GM19240 (cell line): ENCODE measurements around the gene ARSG.
A peak's percentile ranks its signal among the peaks of the same experiment; 100 is the strongest.
"Not testable (repeated sequence)": the region's sequence is repeated elsewhere in the genome, so short reads cannot be mapped to it uniquely, and the experiment has no call there.

Experiments used
- DNase-seq: peaks from one replicate; pipeline ENCODE4 v3.0.0; 2011; ENCODE audit warnings: low spot score; ENCODE audit not compliant: insufficient read length

ARSG gene

DNA sequence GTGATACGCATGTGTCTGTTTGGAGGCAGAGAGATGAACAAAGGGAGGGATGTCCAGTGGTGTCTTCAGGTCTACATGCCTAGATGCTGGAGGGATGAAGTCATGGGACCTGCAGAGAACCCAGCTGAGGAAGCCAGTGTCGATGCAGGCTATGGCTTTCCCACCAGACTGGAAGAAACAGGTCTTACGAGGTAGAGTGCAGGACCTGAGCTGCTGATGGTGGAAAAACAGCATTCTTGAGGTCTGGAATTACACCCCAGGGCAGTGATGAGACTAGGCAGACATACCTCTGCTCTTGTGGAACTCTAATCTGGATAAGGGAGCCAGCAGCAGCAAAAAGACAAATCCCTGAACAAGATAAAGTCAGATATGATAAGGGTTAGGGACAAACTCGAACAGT is 37.4 kb downstream of the ARSG start:
- DNase-seq = no peak

DNA sequence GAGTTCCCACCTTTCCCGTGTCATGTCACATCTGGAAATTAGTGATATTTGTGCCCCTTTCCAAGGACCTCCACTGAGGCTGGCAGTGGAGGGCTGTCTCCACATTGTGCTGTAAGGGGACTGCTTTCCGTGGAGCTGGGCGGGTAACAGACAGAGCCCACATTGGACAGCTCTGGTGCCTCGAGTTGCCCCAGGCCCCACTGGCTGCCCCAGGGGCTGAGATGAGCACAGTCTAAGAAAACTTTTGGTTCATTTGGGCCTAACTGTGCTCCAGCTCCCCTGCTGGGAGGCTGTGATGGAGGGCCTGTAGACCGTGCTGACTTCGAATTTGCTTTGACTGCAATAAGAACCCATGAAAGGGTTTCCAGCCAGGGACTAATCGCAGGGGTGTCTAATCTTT is 38.0 kb downstream of the ARSG start:
- DNase-seq = no peak

DNA sequence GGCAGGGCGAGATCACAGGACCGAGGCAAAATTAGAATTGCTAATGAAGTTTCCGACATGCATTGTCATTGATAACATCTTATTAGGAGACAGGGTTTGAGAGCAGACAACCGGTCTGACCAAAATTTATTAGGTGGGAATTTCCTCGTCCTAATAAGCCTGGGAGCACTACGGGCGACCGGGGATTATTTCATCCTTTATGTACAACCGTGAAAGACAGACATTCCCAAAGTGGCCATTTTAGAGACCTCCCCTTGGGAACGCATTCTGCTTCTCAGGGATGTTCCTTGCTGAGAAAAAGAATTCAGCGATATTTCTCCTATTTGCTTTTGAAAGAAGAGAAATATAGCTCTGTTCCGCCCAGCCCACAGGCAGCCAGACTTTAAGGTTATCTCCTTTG is 40.6 kb downstream of the ARSG start:
- not testable (repeated sequence) for DNase-seq

DNA sequence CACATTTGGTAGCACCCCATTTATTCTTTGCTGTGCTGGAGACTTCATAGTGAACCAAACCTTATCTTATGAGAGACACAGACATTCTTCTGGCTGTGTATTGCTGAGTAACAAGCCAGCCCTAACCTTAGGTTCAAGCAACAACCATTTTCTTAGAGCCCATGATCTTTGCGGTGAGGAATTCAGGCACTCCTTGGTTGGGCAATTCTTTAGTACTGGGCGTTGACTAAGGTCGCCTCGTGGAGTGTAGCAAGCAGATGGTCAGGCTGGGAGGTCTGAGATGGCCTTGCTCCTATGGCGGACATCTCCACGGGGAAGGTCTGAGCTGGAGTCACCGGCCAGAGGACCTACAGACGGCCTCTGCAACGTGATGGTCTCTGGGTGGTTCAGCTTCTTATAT is 43.1 kb downstream of the ARSG start:
- DNase-seq = no peak

DNA sequence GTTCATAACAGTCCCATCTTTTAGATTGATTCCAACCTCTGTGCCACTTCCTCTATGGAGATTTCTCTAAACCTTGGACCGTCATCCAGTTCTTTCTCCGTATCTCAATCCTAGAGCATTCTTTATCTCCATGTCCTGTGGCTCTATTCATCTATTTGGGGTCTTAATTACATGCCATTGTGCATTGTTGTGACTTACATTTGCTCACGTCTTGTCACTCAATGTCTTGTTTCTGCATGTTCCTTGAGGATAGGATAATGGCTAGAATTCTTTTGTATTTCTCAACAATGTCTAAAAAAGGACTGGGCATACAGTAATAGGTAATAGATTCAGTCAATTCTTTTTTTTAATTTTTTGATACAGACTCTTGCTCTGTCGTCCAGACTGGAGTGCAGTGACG is 50.2 kb downstream of the ARSG start:
- DNase-seq = no peak

DNA sequence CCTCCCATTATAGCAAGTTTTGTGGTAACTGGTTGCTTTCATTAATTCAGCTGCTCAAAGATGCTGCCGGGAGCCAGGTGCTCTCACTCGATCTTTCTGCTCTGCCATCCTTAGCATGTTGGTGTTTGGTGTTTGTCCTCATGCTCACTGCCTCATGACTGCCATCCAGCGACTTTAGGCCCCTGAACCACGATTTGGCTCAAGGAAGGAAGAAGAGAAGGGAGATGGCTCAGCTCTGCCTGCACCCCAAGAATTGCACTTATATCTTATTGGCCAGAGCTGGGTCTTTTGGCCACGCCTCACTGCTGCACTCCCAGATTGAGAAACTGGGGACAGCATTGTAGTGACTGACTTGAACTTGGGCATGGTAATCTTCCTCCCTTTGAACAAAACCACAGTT is 52.7 kb downstream of the ARSG start:
- DNase-seq = no peak

DNA sequence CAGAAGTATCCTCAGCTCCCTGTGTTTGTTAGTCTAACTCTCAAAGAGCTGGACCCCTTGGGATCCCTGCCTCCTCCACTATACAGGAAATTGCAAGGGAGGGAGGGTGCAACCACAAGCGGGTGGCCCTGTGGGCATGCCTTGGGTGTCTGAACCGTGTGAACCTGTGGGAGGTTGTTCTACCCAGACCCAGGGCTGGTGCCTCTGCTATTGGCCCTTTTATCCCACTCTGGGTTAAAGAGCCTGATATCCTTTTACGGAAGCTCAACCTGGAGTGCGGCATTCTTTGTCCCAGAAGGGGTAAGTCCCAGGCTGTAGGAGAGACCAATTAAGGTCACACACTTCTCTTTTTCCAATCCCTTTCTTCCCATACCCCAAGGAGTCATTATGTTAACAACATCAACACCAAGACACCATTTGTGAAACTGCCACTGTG is 53.4 kb downstream of the ARSG start:
- DNase-seq = no peak

DNA sequence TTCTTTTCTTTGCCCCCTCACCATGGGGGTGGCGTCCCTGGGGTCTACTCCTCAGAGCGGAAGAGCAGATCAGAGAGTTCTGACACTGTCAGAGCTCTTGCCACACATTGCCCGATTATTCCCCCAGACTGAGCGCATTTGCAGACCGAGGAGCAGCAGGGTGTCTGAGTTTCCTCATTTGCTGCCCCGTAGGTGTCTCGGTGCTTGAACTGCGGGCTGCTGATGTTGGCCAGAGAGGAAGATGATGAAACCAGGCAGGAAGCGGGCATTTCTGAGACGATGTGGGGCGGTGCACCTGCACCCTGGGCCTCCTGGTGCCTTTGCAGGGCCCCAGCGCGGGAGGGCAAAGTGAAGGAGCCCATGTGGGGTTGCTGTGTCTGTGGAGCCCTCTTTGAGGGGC is 55.2 kb downstream of the ARSG start:
- peak; percentile 49 for DNase-seq

DNA sequence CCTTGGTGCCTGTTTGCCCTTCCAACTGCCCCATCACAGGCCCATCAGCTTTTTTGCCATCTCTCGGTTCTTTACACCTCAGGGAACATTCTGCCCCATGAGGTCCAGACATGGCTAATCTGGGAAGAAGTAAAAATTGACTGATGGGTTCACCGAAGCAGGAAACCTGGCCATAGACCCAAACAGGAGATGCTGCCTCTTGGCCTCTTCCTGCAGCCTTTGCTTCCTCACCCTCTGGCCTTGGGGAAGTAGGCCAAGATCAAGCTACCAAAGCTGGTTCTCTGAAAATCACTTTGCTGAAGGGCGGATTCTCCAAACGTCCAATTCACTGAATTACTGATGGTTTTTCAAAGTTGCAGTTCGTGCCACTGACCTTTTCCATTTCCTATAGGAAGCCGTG is 56.1 kb downstream of the ARSG start:
- DNase-seq = no peak

DNA sequence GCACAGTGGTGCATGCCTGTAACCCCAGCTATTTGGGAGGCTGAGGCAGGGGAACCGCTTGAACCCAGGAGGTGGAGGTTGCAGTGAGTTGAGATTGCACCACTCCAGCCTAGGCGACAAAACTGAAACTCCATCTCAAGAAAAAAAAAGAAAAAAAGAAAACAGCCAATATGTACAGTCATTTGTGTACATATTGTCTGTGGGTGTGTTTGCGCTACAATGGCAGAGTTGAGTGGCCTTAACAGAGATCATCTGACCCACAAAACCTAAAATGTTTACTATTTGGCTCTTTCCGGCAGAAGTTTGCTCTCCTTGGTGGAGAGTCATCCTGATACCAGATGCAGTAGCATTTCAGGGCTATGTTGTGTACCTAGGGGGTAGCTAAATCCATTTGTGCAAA is 57.9 kb downstream of the ARSG start:
- DNase-seq = no peak

DNA sequence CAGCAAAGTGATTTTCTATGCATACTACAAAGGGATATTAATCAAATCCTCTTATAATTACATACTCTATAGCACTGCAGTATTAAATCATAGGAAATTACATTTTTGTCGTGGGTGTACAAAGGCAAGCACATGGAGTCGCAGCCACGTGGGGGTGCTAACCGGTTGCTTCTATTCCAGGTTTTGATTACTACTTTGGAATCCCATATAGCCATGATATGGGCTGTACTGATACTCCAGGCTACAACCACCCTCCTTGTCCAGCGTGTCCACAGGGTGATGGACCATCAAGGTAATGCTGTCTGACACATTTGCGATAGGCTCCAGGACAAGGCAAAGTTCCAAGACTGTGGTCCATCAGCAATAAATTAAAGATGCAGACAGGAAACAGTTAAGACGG is 60.1 kb downstream of the ARSG start:
- no peak for DNase-seq

DNA sequence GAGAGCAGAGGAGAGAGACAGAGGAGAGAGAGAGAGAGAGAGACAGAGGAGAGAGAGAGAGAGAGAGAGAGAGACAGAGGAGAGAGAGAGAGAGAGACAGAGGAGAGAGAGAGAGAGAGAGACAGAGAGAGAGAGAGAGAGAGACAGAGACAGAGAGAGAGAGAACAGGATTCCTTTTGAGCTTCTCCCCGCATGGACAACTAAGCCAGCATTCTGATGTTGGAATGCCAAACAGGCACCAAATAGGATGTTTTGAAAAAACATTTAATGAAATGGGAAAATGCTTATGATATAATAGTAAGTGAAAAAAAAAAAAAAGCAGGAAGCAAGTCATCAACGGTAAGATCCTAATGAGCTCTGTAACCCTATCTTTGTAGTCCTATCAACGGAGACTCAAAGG is 60.7 kb downstream of the ARSG start:
- no peak for DNase-seq

DNA sequence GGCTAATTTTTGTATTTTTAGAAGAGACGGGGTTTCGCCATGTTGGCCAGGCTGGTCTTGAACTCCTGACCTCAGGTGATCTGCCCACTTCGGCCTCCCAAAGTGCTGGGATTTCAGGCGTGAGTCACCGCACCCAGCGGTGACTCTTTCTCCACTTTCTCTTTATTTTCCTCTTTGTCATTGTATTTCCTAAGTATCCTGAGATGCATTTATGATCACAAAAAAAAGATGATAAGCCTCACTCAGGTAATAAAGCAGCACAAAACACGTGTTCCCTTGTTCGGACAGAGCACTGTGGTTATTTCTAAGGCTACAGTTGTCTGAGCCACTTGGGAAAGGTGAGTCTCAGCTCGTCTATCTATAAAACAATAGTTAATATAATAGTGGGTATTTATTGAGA is 61.4 kb downstream of the ARSG start:
- not testable (repeated sequence) for DNase-seq

DNA sequence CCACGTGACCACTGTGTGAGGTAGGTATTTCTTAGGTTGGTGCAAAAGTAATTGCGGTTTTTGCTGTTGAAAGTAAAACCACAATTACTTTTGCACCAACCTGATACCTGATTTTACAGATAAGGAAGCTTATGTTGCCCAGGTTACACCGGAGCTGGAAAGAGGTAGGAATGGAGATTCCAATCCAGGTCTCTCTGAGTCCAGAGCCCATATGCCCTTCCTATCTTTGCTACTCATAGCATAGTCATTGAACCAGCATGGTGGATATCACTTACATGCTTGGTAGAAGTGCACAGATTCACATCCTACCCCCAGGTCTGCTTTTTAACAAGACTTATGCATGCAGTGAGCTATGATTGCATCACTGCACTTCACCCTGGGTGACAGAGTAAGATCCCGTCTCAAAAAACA is 61.8 kb downstream of the ARSG start:
- no peak for DNase-seq

DNA sequence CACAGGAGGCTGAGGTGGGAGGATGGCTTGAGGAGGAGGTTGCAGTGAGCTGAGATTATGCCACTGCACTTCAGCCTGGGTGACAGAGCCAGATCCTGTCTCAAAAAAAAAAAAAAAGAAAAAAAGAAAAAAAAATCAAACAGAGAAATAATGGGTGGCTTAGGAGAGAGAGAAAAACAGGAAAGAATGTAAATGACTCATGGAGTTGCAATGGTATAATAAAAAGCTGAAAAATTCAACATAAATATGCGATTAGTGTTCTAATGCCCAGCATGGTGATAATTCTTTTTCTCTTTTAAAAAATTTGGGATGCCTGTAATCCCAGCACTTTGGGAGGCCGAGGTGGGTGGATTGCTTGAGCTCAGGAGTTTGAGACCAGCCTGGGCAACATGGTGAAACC is 63.0 kb downstream of the ARSG start:
- not testable (repeated sequence) for DNase-seq

DNA sequence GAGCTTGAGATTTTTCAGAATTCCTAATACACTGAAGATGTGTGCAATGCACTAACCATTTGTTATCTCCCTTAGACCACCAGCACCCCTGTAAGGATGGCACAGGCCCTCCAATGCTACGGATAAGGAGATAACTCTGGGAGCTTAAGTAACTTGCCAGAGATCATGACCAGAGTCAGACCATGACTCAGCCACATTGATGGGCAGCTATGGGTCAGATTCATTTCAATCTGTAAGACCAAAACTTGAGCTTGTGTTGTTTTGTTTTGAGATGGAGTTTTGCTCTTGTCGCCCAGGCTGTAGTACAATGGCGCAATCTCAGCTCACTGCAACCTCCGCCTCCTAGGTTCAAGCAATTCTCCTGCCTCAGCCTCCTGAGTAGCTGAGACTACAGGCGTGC is 63.8 kb downstream of the ARSG start:
- not testable (repeated sequence) for DNase-seq

DNA sequence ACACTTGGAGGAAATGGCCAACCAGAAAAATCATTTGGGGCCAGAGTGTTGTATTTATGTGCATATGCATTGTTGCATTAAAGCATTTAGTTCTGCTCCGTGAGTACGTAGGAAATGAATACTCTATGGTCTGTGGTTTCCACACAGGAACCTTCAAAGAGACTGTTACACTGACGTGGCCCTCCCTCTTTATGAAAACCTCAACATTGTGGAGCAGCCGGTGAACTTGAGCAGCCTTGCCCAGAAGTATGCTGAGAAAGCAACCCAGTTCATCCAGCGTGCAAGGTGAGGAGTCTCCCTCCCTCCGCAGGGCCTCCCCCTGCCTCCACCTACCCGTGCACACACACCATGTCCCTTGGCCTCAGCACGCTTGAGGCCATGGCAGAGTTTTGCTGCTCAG is 65.2 kb downstream of the ARSG start:
- DNase-seq = no peak

DNA sequence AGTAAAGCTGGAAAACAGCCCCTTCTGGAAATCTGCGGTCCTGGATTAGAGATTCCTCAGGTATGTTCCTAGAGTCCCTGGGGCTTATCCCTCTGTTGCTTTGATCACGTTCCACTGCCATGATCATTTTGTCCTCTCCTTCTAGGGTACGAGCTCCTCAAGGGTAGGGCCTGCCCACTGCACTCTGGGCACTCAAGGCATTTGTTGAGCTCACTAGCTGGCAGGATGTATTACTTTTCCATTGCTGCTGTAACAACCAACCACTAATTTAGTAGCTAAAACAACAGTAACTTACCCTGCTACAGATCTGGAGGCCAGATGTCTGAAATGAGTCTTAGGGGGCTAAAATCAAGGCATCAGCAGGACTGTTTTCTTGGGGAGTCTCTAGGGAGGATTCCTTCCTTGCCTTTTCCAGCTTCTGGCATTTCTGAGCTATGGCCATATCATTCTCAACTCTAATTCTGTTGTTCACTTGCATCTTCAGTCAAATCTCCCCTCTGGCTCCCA is 65.7 kb downstream of the ARSG start:
- no peak for DNase-seq

DNA sequence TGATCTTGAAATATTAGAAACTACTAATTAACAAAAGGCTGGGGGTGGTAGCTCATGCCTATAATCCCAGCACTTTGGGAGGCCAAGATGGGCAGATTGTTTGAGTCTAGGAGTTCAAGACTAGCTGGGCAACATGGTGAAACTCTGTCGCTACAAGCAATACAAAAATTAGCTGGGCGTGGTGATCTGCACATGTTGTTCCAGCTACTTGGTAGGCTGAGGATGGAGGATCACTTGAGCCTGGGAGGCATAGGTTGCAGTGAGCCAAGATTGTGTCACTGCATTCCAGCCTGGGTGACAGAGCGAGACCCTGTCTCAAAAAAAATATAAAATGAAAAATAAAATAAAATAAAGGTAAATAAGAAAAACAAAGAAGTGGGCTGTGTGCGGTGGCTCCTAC is 66.6 kb downstream of the ARSG start:
- no peak for DNase-seq

DNA sequence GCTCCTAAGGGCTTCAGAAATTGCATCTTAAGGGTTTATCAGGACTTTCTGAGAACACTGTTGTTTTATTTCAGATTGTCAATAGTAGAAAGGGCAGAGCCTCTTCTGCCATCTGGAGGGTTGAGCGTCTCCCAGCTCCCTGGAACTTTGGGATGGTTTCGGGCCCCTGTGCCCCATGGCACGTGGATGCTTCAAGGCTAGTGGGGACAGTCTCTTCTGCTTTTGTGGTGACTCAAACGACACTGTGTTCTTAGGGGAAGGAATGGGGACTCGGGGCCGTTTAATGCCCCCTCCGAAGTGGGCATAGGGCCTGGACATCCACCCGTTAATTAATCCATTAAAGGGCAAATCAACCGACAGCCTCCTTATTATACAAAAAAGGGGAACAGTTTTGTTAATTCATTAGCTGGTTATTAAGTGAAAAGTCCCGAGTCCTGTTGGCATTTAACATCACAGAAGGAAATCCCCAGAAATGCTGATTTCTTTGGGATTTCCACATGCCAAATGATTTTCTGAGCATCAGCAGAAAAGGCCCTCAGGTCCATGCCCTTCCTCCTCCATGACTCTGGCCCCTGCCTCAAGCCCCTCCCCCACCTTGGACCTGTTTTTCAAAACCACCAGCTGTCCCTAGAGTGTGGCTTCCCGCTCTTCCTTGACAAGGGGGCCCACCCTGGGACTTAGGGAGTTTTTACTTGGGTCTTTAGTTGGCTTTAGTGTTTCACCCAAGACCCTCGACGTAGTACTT is 68.7 kb downstream of the ARSG start:
- DNase-seq = no peak

DNA sequence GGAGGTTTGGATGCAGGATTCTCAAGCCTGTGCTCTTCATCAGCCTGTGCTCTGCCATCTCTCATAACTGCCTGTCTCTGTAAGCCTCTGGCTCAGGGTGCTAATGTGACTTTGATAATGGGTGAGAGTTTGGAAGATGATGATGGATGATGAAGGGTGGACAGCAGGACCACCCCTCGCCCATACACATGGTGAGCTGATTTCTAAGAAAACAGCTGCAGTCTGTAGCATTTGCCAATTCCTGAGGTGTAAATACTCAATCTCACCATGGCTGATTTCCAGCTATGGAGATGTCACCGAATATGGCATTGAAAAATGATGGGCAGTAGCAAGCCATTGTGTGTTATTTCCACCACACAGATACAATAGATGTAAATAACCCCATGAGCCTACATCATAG is 74.2 kb downstream of the ARSG start:
- DNase-seq = no peak

DNA sequence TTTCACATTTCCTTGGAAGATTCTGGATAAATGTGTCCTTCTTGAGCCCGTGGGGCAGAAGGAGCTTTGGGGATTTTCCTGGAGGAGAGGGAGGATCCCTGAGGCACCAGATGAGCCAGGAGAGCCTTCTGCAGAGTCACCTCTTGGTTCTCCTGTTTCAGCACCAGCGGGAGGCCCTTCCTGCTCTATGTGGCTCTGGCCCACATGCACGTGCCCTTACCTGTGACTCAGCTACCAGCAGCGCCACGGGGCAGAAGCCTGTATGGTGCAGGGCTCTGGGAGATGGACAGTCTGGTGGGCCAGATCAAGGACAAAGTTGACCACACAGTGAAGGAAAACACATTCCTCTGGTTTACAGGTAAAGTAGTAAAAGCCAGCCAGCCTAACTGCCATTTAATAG is 77.1 kb downstream of the ARSG start:
- no peak for DNase-seq

DNA sequence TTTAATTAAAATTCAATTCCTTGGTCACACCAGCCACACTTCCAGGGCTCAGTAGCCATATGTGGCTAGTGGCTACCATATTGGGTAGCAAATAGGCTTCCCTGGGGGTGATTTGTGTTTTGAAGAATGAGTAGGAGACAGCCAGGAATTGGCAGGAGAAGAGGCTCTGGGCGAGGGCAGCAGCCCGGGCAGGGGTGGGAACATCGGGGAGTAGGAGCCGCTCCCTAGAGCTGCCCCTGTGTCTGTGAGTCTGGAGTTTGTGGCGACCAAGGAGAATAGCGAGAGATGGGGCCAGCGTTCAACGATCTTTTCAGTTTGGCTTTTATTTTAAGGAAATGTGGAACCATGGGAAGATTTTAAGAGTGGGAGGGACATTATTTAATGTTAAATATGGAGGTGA is 84.3 kb downstream of the ARSG start:
- no peak for DNase-seq

DNA sequence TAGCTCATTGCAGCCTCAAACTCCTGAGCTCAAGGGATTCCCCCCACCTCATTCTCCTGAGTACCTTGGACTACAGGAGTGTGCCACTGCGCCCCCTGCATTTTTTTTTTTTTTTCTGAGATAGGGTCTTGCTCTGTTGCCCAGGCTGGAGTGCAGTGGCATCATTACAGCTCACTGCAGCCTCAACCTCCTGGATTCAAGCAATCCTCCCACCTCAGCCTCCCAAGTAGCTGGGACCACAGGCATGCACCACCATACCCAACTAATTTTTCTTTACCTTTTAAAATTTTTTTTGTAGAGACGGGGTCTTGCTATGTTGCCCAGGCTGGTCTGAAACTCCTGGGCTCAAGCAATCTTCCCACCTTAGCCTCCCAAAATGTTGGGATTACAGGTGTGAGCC is 84.9 kb downstream of the ARSG start:
- not testable (repeated sequence) for DNase-seq
